ENCODE data around the gene SEL1L3.

GRCh38 chr4:25839687-25840086 is 23.1 kb downstream of the SEL1L3 start:
- TF ChIP-seq CTCF (IDR thresholded peaks at IDR 0.05): no peak
- TF ChIP-seq EP300 (IDR thresholded peaks at IDR 0.05): no peak
- TF ChIP-seq POLR2A (IDR thresholded peaks at IDR 0.05): no peak

Measured in stomach (tissue), 4 donors.